ENCODE data around the gene PPARA. TPM values are rescaled to one million over a fixed set of nuclear protein-coding genes. Genes with fewer than 3 reads are reported as not detected.

The PPARA gene
- total RNA-seq, 3 donors from 2014 or later (not counting 1 experiment from before 2014, with no cell fraction given) = 20.1 to 27.8 (median 27.0) TPM

GRCh38 chr22:46267431-46268279, 117.3 kb downstream of the PPARA start, which contains the start of gene TTC38:
Gene TTC38 (plus strand): TSS chr22:46268008. CDS start chr22:46268040, 32 bp downstream.
- intact Hi-C loops (cut with micrococcal nuclease) = loop anchor here (2.0 kb wide), 2 partner anchors 13 to 21 kb away; no protein-coding TSS in a partner anchor
- Mint-ChIP-seq H3K4me3 (peak within 1 kb of the TSS; percentile 95), H3K36me3 (no peaks in the 10 kb centered on the region), H3K27ac (peak within 1 kb of the TSS; percentile 82 to 88), H3K27me3 (ENCODE audit: low read depth in 2 of 2) (no peaks in the 10 kb centered on the region), H3K9me3 (no peaks in the 10 kb centered on the region), H3K4me1 (peaks cover 61 to 65% of the 10 kb centered on the region in 2 donors)
- Histone ChIP-seq H3K9me3 (ENCODE audit: control insufficient read depth, insufficient read depth, low read length) (no peaks in the 10 kb centered on the region), H3K4me3 (ENCODE audit: low read length) (peak within 1 kb of the TSS; percentile 61), H3K4me1 (ENCODE audit: control insufficient read depth, insufficient read depth, low read length) (peaks cover 48% of the 10 kb centered on the region), H3K36me3 (ENCODE audit: control insufficient read depth, insufficient read depth, low read length) (peaks cover 11% of the 10 kb centered on the region), H3K27me3 (ENCODE audit: control insufficient read depth, insufficient read depth, low read length) (no peaks in the 10 kb centered on the region), H3K27ac (ENCODE audit: low read length) (peak within 1 kb of the TSS; percentile 28)
- ATAC-seq (peak; percentile 83 to 86 (median 86)), DNase-seq (peak; percentile 57 to 63)
- WGBS (ENCODE audit: insufficient coverage) = 2% methylated on average over 74 of the region's 74 CpGs
- TF ChIP-seq, protein P1, sequence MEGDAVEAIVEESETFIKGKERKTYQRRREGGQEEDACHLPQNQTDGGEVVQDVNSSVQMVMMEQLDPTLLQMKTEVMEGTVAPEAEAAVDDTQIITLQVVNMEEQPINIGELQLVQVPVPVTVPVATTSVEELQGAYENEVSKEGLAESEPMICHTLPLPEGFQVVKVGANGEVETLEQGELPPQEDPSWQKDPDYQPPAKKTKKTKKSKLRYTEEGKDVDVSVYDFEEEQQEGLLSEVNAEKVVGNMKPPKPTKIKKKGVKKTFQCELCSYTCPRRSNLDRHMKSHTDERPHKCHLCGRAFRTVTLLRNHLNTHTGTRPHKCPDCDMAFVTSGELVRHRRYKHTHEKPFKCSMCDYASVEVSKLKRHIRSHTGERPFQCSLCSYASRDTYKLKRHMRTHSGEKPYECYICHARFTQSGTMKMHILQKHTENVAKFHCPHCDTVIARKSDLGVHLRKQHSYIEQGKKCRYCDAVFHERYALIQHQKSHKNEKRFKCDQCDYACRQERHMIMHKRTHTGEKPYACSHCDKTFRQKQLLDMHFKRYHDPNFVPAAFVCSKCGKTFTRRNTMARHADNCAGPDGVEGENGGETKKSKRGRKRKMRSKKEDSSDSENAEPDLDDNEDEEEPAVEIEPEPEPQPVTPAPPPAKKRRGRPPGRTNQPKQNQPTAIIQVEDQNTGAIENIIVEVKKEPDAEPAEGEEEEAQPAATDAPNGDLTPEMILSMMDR (IDR thresholded peaks at IDR 0.05) = no peak

DNA sequence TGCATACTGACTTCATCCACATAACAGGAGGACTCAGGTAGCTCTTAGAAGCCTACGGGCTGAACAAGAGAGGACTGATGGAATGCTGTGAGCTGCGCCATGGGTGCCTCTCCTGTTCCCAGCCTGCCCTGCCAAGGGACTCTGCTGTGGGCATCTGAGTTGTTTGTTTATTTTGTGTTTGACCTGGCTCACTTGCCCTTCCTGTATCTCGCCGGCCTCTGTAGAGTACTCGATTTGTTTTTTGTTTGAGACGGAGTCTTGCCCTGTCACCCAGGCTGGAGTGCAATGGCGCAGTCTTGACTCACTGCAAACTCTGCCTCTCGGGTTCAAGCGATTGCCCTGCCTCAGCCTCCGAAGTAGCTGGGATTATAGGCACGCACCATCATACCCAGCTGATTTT, 119.2 kb downstream of the PPARA start:
- no peaks in the 10 kb centered on the region for H3K9me3 Mint-ChIP-seq
- DNase-seq (no peak), ATAC-seq (no peak)
- H3K27me3 Mint-ChIP-seq (ENCODE audit: low read depth in 2 of 2) = no peaks in the 10 kb centered on the region
- no peaks in the 10 kb centered on the region for H3K36me3 Mint-ChIP-seq
- H3K27ac Mint-ChIP-seq = peak overlapping the region; percentile 19 to 53
- Histone ChIP-seq H3K27me3 (ENCODE audit: control insufficient read depth, insufficient read depth, low read length) (no peaks in the 10 kb centered on the region), H3K4me3 (ENCODE audit: low read length) (no peak overlapping the region), H3K9me3 (ENCODE audit: control insufficient read depth, insufficient read depth, low read length) (no peaks in the 10 kb centered on the region), H3K4me1 (ENCODE audit: control insufficient read depth, insufficient read depth, low read length) (peaks cover 39% of the 10 kb centered on the region), H3K27ac (ENCODE audit: low read length) (no peak overlapping the region), H3K36me3 (ENCODE audit: control insufficient read depth, insufficient read depth, low read length) (peaks cover 30% of the 10 kb centered on the region)
- TF ChIP-seq, protein P1 (IDR thresholded peaks at IDR 0.05) = no peak
- intact Hi-C loops (cut with micrococcal nuclease) = no loop called here
- H3K4me3 Mint-ChIP-seq = peak overlapping the region; percentile 95
- WGBS (ENCODE audit: insufficient coverage) = 92% methylated on average over 11 of the region's 11 CpGs
- H3K4me1 Mint-ChIP-seq = peaks cover 48 to 51% of the 10 kb centered on the region in 2 donors

DNA sequence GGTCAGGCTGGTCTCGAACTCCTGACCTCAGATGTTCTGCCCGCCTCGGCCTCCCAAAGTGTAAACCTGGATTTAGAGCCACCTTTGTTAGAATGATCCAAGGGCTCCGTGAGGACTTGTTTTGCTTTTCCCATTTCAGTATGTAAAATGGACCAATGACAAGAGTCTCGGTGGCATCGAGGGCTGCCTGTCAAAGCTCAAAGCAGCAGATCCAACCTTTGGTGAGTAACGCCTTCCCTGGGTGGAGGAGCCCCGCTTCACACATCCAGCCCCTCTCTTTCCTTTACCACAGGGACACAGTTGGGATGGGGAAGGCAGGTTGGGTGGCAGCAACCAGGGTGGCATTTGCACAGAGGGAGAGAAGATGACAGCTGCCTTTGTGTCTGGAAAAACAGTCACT, 121.9 kb downstream of the PPARA start:
- no peaks in the 10 kb centered on the region for H3K9me3 ChIP-seq (ENCODE audit: control insufficient read depth, insufficient read depth, low read length)
- WGBS (ENCODE audit: insufficient coverage) = 97% methylated on average over 6 of the region's 8 CpGs
- H3K27ac ChIP-seq (ENCODE audit: low read length) = no peak overlapping the region
- TF ChIP-seq, protein P1 (IDR thresholded peaks at IDR 0.05) = no peak
- DNase-seq (no peak), ATAC-seq (no peak)
- H3K36me3 ChIP-seq (ENCODE audit: control insufficient read depth, insufficient read depth, low read length) = peaks cover 46% of the 10 kb centered on the region
- H3K36me3 Mint-ChIP-seq = no peaks in the 10 kb centered on the region
- H3K4me3 ChIP-seq (ENCODE audit: low read length) = no peak overlapping the region
- H3K9me3 Mint-ChIP-seq = no peaks in the 10 kb centered on the region
- H3K27ac Mint-ChIP-seq = no peak overlapping the region
- no peaks in the 10 kb centered on the region for H3K27me3 Mint-ChIP-seq (ENCODE audit: low read depth in 2 of 2)
- H3K27me3 ChIP-seq (ENCODE audit: control insufficient read depth, insufficient read depth, low read length) = no peaks in the 10 kb centered on the region
- intact Hi-C loops (cut with micrococcal nuclease) = no loop called here
- H3K4me1 ChIP-seq (ENCODE audit: control insufficient read depth, insufficient read depth, low read length) = peaks cover 40% of the 10 kb centered on the region
- H3K4me3 Mint-ChIP-seq = no peak overlapping the region
- H3K4me1 Mint-ChIP-seq = peaks cover 41 to 44% of the 10 kb centered on the region in 2 donors

All from natural killer cell (primary cell).